ENCODE data around the gene VRK1. TPM values are rescaled to one million over a fixed set of nuclear protein-coding genes. Genes with fewer than 3 reads are reported as not detected.

VRK1 gene
- total and polyA plus RNA-seq, 2 of the 8 experiments (the other 6 are each of a cell fraction or from before 2014, with no cell fraction given): 24.2 to 64.8 TPM

GRCh38 chr14:96843137-96843536 is 46.0 kb downstream of the VRK1 start:
- Histone ChIP-seq H2BK20ac (ENCODE audit: low read length) (no peak overlapping the region), H3K27me3 (replicated peaks in 1 of 4; ENCODE audit: control insufficient read depth in 3 of 4, extremely low read depth in 1 of 4, insufficient read depth in 3 of 4, low read length in 3 of 4) (no peaks in the 10 kb centered on the region), H3K23me2 (ENCODE audit: low read depth, low read length) (no peaks in the 10 kb centered on the region), H3K4ac (replicated peaks; ENCODE audit: insufficient read length, low read depth, low read length) (no peak overlapping the region), H4K5ac (ENCODE audit: insufficient read length, low read depth, low read length) (no peak overlapping the region), H3K9ac (replicated peaks in 1 of 4; ENCODE audit: extremely low read depth in 1 of 4, low read depth in 3 of 4, low read length in 3 of 4) (no peak overlapping the region), H3K36me3 (ENCODE audit: control insufficient read depth in 2 of 4, insufficient read depth in 4 of 4, low read length in 3 of 4) (peaks cover 0 to 19% (median 6%) of the 10 kb centered on the region in 4 experiments; a peak in 6 of 8 replicates), H3K9me3 (ENCODE audit: insufficient read depth in 2 of 2, low read depth in 1 of 2, low read length in 1 of 2) (no peaks in the 10 kb centered on the region), H4K91ac (replicated peaks; ENCODE audit: insufficient read length, low read length) (no peak overlapping the region), H2AK5ac (ENCODE audit: low read depth, low read length) (no peak overlapping the region), H2AFZ (ENCODE audit: low read length) (no peak overlapping the region), H2BK120ac (replicated peaks; ENCODE audit: low read depth, low read length) (no peak overlapping the region), H3K23ac (ENCODE audit: insufficient read length) (no peak overlapping the region), H2BK12ac (ENCODE audit: low read depth, low read length) (no peak overlapping the region), H2BK5ac (ENCODE audit: low read depth, low read length) (no peak overlapping the region), H3K79me1 (ENCODE audit: low read depth, low read length) (no peaks in the 10 kb centered on the region), H2BK15ac (ENCODE audit: low read length) (no peak overlapping the region), H3K56ac (replicated peaks; ENCODE audit: insufficient read length, low read depth, low read length) (no peak overlapping the region), H4K20me1 (replicated peaks in 1 of 2; ENCODE audit: control insufficient read depth in 1 of 2, insufficient read depth in 2 of 2, low read length in 2 of 2) (no peaks in the 10 kb centered on the region), H3K4me1 (replicated peaks in 1 of 4; ENCODE audit: control insufficient read depth in 3 of 4, insufficient read depth in 4 of 4, low read length in 3 of 4) (no peaks in the 10 kb centered on the region), H3K79me2 (ENCODE audit: control insufficient read depth in 1 of 2, insufficient read depth in 2 of 2, low read length in 2 of 2) (no peaks in the 10 kb centered on the region; a peak in 1 of 4 replicates), H3K27ac (ENCODE audit: low read depth, low read length) (no peak overlapping the region), H3K18ac (ENCODE audit: extremely low read depth, low read length) (no peak overlapping the region), H4K8ac (ENCODE audit: extremely low read depth, insufficient read depth, low read length) (no peak overlapping the region), H3K4me3 (ENCODE audit: extremely low read depth in 1 of 4, insufficient read depth in 2 of 4, low read depth in 3 of 4, low read length in 4 of 4) (no peak overlapping the region), H3K4me2 (ENCODE audit: insufficient read depth in 1 of 2, low read depth in 2 of 2, low read length in 2 of 2) (no peak overlapping the region), H3K14ac (ENCODE audit: insufficient read length) (no peak overlapping the region)
- FAIRE-seq (no peak), DNase-seq (ENCODE audit: low read depth in 1 of 2, low spot score in 2 of 2) (no peak)
- CTCF ChIA-PET (ENCODE audit: partially characterized antibody): interaction anchor here (0.9 to 3.3 kb wide), 3 partner anchors 9 to 453 kb away, joined by 3 to 16 read pairs (median 3); no protein-coding TSS in a partner anchor
- POLR2A ChIA-PET (ENCODE audit: partially characterized antibody): no interaction called here
- TF ChIP-seq RBBP5 (IDR thresholded peaks at IDR 0.05; ENCODE audit: borderline replicate concordance, low read depth, low read length): no peak
- no peak for TF ChIP-seq POLR2A (IDR thresholded peaks at IDR 0.05; ENCODE audit: control extremely low read depth in 1 of 2, low read depth in 2 of 2, low read length in 2 of 2)
- no peak for TF ChIP-seq TAF7 (optimal IDR thresholded peaks at IDR 0.05; ENCODE audit: borderline replicate concordance, low read depth, low read length)
- TF ChIP-seq JUND (IDR thresholded peaks at IDR 0.05; ENCODE audit: low read length): no peak
- TF ChIP-seq, protein P1, sequence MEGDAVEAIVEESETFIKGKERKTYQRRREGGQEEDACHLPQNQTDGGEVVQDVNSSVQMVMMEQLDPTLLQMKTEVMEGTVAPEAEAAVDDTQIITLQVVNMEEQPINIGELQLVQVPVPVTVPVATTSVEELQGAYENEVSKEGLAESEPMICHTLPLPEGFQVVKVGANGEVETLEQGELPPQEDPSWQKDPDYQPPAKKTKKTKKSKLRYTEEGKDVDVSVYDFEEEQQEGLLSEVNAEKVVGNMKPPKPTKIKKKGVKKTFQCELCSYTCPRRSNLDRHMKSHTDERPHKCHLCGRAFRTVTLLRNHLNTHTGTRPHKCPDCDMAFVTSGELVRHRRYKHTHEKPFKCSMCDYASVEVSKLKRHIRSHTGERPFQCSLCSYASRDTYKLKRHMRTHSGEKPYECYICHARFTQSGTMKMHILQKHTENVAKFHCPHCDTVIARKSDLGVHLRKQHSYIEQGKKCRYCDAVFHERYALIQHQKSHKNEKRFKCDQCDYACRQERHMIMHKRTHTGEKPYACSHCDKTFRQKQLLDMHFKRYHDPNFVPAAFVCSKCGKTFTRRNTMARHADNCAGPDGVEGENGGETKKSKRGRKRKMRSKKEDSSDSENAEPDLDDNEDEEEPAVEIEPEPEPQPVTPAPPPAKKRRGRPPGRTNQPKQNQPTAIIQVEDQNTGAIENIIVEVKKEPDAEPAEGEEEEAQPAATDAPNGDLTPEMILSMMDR (IDR thresholded peaks at IDR 0.05; ENCODE audit: control extremely low read depth in 1 of 3, insufficient read depth in 1 of 3, low read depth in 1 of 3, low read length in 3 of 3): no peak
- TF ChIP-seq YY1 (IDR thresholded peaks at IDR 0.05; ENCODE audit: low read depth, low read length): no peak
- no peak for TF ChIP-seq SIN3A (conservative IDR thresholded peaks at IDR 0.05 in 1 of 2, IDR thresholded peaks at IDR 0.05 in 1 of 2; ENCODE audit: low read depth in 1 of 2, low read length in 2 of 2)
- no peak for TF ChIP-seq RXRA (IDR thresholded peaks at IDR 0.05; ENCODE audit: insufficient read depth, low read depth, low read length)
- no peak for TF ChIP-seq SP4 (IDR thresholded peaks at IDR 0.05; ENCODE audit: low read length)
- TF ChIP-seq CREB1 (IDR thresholded peaks at IDR 0.05): no peak
- TF ChIP-seq MAX (IDR thresholded peaks at IDR 0.05): no peak
- TF ChIP-seq POU5F1 (IDR thresholded peaks at IDR 0.05; ENCODE audit: low read depth, low read length): no peak
- no peak for TF ChIP-seq ASH2L (IDR thresholded peaks at IDR 0.05; ENCODE audit: low read length)
- TF ChIP-seq MAFK (IDR thresholded peaks at IDR 0.05; ENCODE audit: low read depth, low read length): no peak

All from H1 (cell line).